GM04504 (cell line): Measurements from ENCODE around the gene ECHS1.
A peak's percentile ranks its signal among the peaks of the same experiment; 100 is the strongest.
"Not testable (repeated sequence)": the region's sequence is repeated elsewhere in the genome, so short reads cannot be mapped to it uniquely, and the experiment has no call there.

Source experiments
- DNase-seq: peaks from one replicate; pipeline ENCODE4 v3.0.0-alpha.2; 2012; ENCODE audit warnings: low read depth

Gene ECHS1

DNA sequence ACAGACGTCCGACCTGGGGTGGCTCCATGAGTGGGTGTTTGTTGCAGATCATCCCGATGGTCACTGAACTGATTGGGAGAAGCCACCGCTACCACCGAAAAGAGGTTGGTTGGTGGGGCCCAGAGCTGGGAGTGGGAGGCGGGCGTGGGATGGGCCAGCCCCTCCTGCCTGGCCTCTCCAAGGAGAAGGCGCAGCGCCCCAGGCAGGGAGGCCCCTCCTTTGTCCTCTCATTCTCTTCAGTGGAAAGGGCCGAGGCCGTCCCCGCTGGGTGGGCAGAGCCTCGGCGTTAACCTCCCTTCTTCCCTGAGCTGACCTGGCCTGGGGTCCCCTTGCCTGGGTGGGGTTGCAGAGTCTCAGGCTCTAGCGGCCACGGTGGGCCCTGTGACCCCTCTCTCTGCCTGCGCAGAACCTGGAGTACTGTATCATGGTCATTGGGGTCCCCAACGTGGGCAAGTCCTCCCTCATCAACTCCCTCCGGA lies 26.0 kb upstream of the ECHS1 start:
- DNase-seq = no peak

- no peak for DNase-seq
Observed at GRCh38 chr10:133397938-133398337, 24.8 kb upstream of the ECHS1 start.

DNA sequence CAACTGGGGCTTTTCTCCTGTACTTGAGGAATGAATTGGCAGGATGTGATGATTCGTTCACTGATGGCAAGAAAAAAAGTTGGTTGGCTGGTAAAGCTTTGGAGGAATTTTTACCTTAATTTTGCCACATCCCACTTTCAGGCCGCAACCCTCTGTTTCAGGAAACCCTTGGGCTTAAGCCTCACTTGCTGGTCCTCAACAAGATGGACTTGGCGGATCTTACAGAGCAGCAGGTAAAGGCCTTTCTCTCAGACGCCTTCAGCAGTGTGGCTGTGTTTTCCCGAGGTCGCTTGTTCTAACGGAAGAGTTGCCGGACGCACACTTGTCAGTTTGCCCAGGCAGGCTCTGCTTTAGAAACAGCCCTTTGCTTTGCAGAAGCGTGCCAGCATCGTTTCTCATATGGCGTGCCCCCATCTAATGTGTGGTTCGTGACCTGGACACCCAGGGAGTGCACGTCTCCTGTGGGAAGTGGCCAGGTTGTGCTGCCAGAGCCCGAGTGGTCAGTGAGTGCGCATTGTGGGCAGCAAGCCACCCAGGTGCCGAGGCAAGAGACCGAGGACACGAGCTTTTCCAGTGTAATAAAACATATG lies 23.0 kb upstream of the ECHS1 start:
- DNase-seq = no peak

- no peak for DNase-seq
Observed at GRCh38 chr10:133394801-133395221, 21.7 kb upstream of the ECHS1 start.

DNA sequence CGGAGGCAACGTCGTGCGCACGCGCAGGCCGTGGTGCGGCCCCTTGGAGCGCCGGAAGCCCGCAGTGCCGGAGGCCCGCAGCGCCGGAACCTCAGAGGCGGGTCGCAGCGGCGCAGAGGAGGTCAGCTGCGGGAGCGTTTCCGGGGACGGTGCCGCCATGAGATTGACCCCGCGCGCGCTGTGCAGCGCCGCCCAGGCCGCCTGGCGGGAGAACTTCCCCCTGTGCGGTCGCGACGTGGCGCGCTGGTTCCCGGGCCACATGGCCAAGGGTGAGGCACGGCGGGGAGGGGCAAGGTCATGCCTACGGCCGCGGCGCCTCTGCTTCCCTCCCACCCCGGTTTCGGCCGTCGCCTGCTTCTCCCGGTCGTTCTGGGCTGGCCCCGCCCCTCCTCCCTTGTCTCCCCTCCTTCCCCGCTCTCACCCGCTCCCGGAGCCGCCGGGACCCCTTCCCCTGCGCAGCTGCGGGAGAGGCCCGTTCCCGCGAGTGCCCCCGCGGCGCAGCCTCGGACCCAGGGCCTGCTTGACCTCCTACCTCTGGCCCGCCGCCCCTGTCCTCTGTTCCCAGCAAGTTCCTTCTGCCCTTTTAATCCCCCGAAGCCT lies 21.0 kb upstream of the ECHS1 start, which contains the start of gene MTG1:
MTG1 (plus strand) TSS at position 94 of the 600 bp plus-strand sequence; CDS start at position 158, 64 bp downstream.
- peak; percentile 84 for DNase-seq

- DNase-seq = no peak
Observed at GRCh38 chr10:133393401-133394063, 20.4 kb upstream of the ECHS1 start.

GRCh38 chr10:133391761-133392518 lies 18.8 kb upstream of the ECHS1 start:
- no peak for DNase-seq

- DNase-seq = no peak
Observed at GRCh38 chr10:133391249-133391635, 18.1 kb upstream of the ECHS1 start.

- no peak for DNase-seq
Observed at GRCh38 chr10:133390597-133391248, 17.6 kb upstream of the ECHS1 start.

- DNase-seq = no peak
Observed at GRCh38 chr10:133388973-133389818, 16.0 kb upstream of the ECHS1 start.

GRCh38 chr10:133388236-133388972 lies 15.2 kb upstream of the ECHS1 start:
- no peak for DNase-seq

GRCh38 chr10:133386951-133387350 lies 13.8 kb upstream of the ECHS1 start:
- not testable (repeated sequence) for DNase-seq

DNA sequence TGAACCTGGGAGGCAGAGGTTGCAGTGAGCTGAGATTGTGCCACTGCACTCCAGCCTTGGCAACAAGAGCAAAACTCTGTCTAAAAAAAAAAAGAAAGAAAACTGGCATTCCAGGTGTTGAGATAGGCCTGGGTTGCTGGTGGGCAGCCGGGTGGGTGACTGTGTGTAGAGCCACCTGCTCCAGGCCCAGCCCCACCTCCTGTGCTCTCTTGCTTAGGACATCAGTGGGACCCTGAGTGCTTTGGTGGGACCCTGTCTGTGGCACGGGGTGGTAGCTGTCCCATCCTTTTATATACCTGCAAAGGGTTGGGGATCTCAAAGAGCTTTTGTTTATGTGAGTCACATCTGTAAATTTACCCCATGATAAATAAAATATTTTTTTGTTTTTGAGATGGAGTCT lies 12.1 kb upstream of the ECHS1 start:
- DNase-seq = no peak

GRCh38 chr10:133384071-133384470 lies 10.9 kb upstream of the ECHS1 start:
- no peak for DNase-seq

GRCh38 chr10:133383551-133383950 lies 10.4 kb upstream of the ECHS1 start:
- DNase-seq = no peak

- DNase-seq = no peak
Observed at GRCh38 chr10:133381036-133381435, 7.9 kb upstream of the ECHS1 start.

DNA sequence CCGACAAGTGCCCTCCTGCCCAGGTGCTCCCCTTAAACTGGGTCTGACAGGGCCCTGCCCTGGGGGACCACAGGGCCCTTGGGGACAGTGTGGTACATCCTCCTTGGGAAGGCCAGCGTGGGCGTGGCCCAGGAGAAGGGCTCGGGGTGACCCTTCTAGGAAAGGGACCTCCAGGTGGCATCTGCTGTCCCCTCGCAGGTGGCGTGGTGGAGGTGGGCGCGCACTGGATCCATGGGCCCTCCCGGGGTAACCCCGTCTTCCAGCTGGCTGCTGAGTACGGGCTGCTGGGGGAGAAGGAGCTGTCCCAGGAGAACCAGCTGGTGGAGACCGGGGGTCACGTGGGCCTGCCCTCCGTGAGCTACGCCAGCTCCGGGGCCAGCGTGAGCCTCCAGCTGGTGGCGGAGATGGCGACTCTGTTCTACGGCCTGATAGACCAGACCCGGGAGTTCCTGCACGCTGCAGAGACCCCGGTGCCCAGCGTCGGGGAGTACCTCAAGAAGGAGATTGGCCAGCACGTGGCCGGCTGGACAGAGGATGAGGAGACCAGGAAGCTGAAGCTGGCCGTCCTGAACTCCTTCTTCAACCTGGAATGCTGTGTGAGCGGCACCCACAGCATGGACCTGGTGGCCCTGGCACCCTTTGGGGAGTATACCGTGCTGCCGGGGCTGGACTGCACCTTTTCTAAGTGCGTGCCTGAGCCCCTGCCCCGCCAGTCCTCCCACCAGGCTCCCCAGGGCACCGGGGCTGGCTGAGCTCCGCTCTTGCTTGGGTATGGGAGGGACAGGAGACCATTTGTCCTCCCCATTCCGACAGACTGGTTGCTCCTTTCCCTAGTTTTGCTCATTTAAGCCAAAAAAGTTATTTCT lies 6.9 kb upstream of the ECHS1 start:
- DNase-seq = no peak

DNA sequence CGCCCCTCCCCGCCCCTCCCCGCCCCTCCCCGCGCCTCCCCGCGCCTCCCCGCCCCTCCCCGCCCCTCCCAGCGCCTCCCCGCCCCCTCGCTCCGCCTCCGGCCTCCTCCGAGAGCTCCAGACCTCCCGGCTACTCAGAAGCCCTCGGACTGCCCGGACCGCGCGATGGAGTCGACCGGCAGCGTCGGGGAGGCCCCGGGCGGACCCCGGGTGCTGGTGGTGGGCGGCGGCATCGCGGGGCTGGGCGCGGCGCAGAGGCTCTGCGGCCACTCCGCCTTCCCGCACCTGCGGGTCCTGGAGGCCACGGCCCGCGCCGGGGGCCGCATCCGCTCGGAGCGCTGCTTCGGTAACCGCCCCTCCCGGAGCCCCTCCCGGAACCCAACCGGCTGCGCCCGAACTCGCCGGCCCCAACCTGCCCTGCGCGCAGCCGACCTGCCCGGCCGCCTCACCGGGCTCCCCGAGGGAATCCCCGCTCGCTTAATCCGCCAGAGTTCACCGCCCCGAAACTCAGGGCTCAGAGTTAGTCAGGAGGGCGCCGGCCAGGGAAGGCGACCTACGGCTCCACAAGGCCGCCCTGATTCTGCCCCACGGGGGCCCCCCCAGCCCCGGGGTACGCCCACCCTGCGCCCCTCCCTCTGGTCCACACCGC lies 6.1 kb upstream of the ECHS1 start, which contains the start of gene PAOX:
PAOX (plus strand) TSS at position 111 of the 649 bp plus-strand sequence; CDS start at position 166, 55 bp downstream.
- DNase-seq = no peak
